Upper lobe of right lung (tissue), 1 donor: ENCODE data around the gene NDUFAF2. TPM values are rescaled to one million over a fixed set of nuclear protein-coding genes. Genes with fewer than 3 reads are reported as not detected.

ENCODE experiments used
- ATAC-seq: fragments of 200-7000 bp; cut with Tn5 transposase; one replicate; pipeline ENCODE4 v1.9.1; 2020; ENCODE audit warnings: mild to moderate bottlenecking, moderate library complexity
- DNase-seq: peaks from one replicate; pipeline ENCODE4 v3.0.0-alpha.2; 2020
- H3K27ac ChIP-seq: fragments of 200-600 bp; one replicate; pipeline ENCODE4 v1.8.0; 2022
- H3K27me3 ChIP-seq: fragments of 200-600 bp; one replicate; pipeline ENCODE4 v1.8.0; 2022; ENCODE audit warnings: mild to moderate bottlenecking
- H3K36me3 ChIP-seq: fragments of 200-600 bp; one replicate; pipeline ENCODE4 v1.8.0; 2022
- H3K4me1 ChIP-seq: fragments of 200-600 bp; one replicate; pipeline ENCODE4 v1.8.0; 2022
- H3K4me3 ChIP-seq: fragments of 200-600 bp; one replicate; pipeline ENCODE4 v1.8.0; 2022; ENCODE audit warnings: mild to moderate bottlenecking
- H3K9me3 ChIP-seq: fragments of 200-600 bp; one replicate; pipeline ENCODE4 v1.8.0; 2022
- intact Hi-C: fragments of 100-400 bp; cut with DNase I; formaldehyde crosslinking; loops from one replicate; pipeline ENCODE4 v1.11.0; 2022
- total RNA-seq: library from RNA; stranded (reverse); fragmentation: NEBNext Ultra II Directional; extraction: Animal tissue kit (Norgen Biotek cat#: 25700); gene quantifications from one replicate; pipeline ENCODE4 v1.2.1, GENCODE V29; 2021
- TF ChIP-seq, protein P1 (sequence below): fragments of 200-600 bp; IDR thresholded peaks from one replicate; pipeline ENCODE4 v1.8.0; 2022; ENCODE audit warnings: antibody characterized with exemption
- donor health status: DM: no; HTN: yes; CAD: no; lungs with severe emphysema.

NDUFAF2 gene
- total RNA-seq, 1 donor from 2014 or later, result 17.9 TPM

GRCh38 chr5:61148515-61148914 is 203.5 kb downstream of the NDUFAF2 start:
- Histone ChIP-seq H3K27me3 (no peaks in the 10 kb centered on the region), H3K27ac (no peak overlapping the region), H3K4me3 (no peak overlapping the region), H3K9me3 (no peaks in the 10 kb centered on the region), H3K36me3 (no peaks in the 10 kb centered on the region), H3K4me1 (no peaks in the 10 kb centered on the region)
- DNase-seq (no peak), ATAC-seq (no peak)
- TF ChIP-seq, protein P1, sequence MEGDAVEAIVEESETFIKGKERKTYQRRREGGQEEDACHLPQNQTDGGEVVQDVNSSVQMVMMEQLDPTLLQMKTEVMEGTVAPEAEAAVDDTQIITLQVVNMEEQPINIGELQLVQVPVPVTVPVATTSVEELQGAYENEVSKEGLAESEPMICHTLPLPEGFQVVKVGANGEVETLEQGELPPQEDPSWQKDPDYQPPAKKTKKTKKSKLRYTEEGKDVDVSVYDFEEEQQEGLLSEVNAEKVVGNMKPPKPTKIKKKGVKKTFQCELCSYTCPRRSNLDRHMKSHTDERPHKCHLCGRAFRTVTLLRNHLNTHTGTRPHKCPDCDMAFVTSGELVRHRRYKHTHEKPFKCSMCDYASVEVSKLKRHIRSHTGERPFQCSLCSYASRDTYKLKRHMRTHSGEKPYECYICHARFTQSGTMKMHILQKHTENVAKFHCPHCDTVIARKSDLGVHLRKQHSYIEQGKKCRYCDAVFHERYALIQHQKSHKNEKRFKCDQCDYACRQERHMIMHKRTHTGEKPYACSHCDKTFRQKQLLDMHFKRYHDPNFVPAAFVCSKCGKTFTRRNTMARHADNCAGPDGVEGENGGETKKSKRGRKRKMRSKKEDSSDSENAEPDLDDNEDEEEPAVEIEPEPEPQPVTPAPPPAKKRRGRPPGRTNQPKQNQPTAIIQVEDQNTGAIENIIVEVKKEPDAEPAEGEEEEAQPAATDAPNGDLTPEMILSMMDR, result no peak
- intact Hi-C loops, result no loop called here

- Histone ChIP-seq H3K4me3 (no peak overlapping the region), H3K4me1 (no peaks in the 10 kb centered on the region), H3K27me3 (no peaks in the 10 kb centered on the region), H3K9me3 (no peaks in the 10 kb centered on the region), H3K36me3 (no peaks in the 10 kb centered on the region), H3K27ac (no peak overlapping the region)
- DNase-seq, result no peak
- intact Hi-C loops, result no loop called here
- TF ChIP-seq, protein P1, result no peak
- no peak for ATAC-seq
These were observed 206.9 kb downstream of the NDUFAF2 start for GRCh38 chr5:61151893-61152292.

GRCh38 chr5:61159070-61159469 is 214.1 kb downstream of the NDUFAF2 start:
- H3K27ac ChIP-seq, result no peak overlapping the region
- intact Hi-C loops, result no loop called here
- ATAC-seq, result no peak

GRCh38 chr5:61159836-61160235 is 214.8 kb downstream of the NDUFAF2 start:
- no peak overlapping the region for H3K27ac ChIP-seq
- peaks cover 25% of the 10 kb centered on the region for H3K4me1 ChIP-seq

More at GRCh38 chr5:61159070-61159469, 214.1 kb downstream of the NDUFAF2 start:
- H3K9me3 ChIP-seq, result no peaks in the 10 kb centered on the region
- peaks cover 19% of the 10 kb centered on the region for H3K36me3 ChIP-seq
- no peaks in the 10 kb centered on the region for H3K27me3 ChIP-seq
- DNase-seq, result no peak
- TF ChIP-seq, protein P1, result no peak
- no peak overlapping the region for H3K4me3 ChIP-seq
- peaks cover 25% of the 10 kb centered on the region for H3K4me1 ChIP-seq

GRCh38 chr5:61160497-61160896 is 215.5 kb downstream of the NDUFAF2 start:
- Histone ChIP-seq H3K9me3 (no peaks in the 10 kb centered on the region), H3K27me3 (no peaks in the 10 kb centered on the region), H3K27ac (no peak overlapping the region), H3K4me1 (peaks cover 25% of the 10 kb centered on the region), H3K4me3 (no peak overlapping the region), H3K36me3 (peaks cover 19% of the 10 kb centered on the region)
- intact Hi-C loops, result no loop called here
- TF ChIP-seq, protein P1, result no peak
- no peak for DNase-seq
- no peak for ATAC-seq

More at GRCh38 chr5:61159836-61160235, 214.8 kb downstream of the NDUFAF2 start:
- DNase-seq, result no peak
- Histone ChIP-seq H3K4me3 (no peak overlapping the region), H3K36me3 (peaks cover 19% of the 10 kb centered on the region), H3K9me3 (no peaks in the 10 kb centered on the region), H3K27me3 (no peaks in the 10 kb centered on the region)
- no peak for ATAC-seq
- TF ChIP-seq, protein P1, result no peak
- intact Hi-C loops, result no loop called here
